Type B pancreatic cell (in vitro differentiated cells): Measurements from ENCODE around the gene SELENON. TPM values are rescaled to one million over a fixed set of nuclear protein-coding genes. Genes with fewer than 3 reads are reported as not detected.

Experiments
- DNase-seq: peaks from one replicate; pipeline ENCODE4 v3.0.0; 2021; ENCODE audit warnings: mixed read lengths; ENCODE audit not compliant: unreplicated experiment; ENCODE audit errors: extremely low spot score
- H3K27ac Mint-ChIP-seq: 2 replicates; pipeline ENCODE4 v1.8.0; 2021; ENCODE audit warnings: mild to moderate bottlenecking, mixed read lengths
- H3K27me3 Mint-ChIP-seq: 2 replicates; pipeline ENCODE4 v1.8.0; 2021; ENCODE audit warnings: mixed read lengths
- H3K36me3 Mint-ChIP-seq: 2 replicates; pipeline ENCODE4 v1.8.0; 2021; ENCODE audit warnings: mixed read lengths
- H3K4me1 Mint-ChIP-seq: one replicate; pipeline ENCODE4 v1.8.0; 2021; ENCODE audit warnings: mixed read lengths; ENCODE audit not compliant: unreplicated experiment
- H3K4me3 Mint-ChIP-seq: 2 replicates; pipeline ENCODE4 v1.8.0; 2021; ENCODE audit warnings: mild to moderate bottlenecking, mixed read lengths
- H3K9me3 Mint-ChIP-seq: 2 replicates; pipeline ENCODE4 v1.8.0; 2021; ENCODE audit warnings: mixed read lengths
- CTCF ChIP-seq: fragments of 200-600 bp; sonication (generic); conservative IDR thresholded peaks from 2 replicates; pipeline ENCODE4 v1.5.0; 2021; ENCODE audit warnings: antibody characterized with exemption, mild to moderate bottlenecking
- total RNA-seq: library from RNA; stranded (reverse); gene quantifications from 2 replicates; pipeline ENCODE4 v1.2.1, GENCODE V29; 2021; ENCODE audit warnings: low replicate concordance

SELENON gene
- total RNA-seq, 1 donor from 2014 or later = 68.7 TPM

- Mint-ChIP-seq H3K9me3 (no peaks in the 10 kb centered on the region), H3K27ac (no peak overlapping the region), H3K4me3 (no peak overlapping the region), H3K36me3 (no peaks in the 10 kb centered on the region), H3K27me3 (no peaks in the 10 kb centered on the region), H3K4me1 (peaks cover 11% of the 10 kb centered on the region)
- TF ChIP-seq CTCF = no peak
- DNase-seq = no peak
Measured at GRCh38 chr1:25813734-25814471, 13.9 kb downstream of the SELENON start.

GRCh38 chr1:25814549-25815087 lies 14.6 kb downstream of the SELENON start:
- Mint-ChIP-seq H3K4me3 (no peak overlapping the region), H3K9me3 (no peaks in the 10 kb centered on the region), H3K4me1 (peaks cover 17% of the 10 kb centered on the region), H3K27ac (no peak overlapping the region), H3K36me3 (no peaks in the 10 kb centered on the region), H3K27me3 (no peaks in the 10 kb centered on the region)
- TF ChIP-seq CTCF = no peak
- no peak for DNase-seq

- no peak overlapping the region for H3K4me3 Mint-ChIP-seq
- H3K9me3 Mint-ChIP-seq = no peaks in the 10 kb centered on the region
- H3K27me3 Mint-ChIP-seq = no peaks in the 10 kb centered on the region
- H3K4me1 Mint-ChIP-seq = peaks cover 17% of the 10 kb centered on the region
- no peak overlapping the region for H3K27ac Mint-ChIP-seq
- no peaks in the 10 kb centered on the region for H3K36me3 Mint-ChIP-seq
- DNase-seq = no peak
- TF ChIP-seq CTCF = no peak
Measured at GRCh38 chr1:25815208-25816111, 15.5 kb downstream of the SELENON start.

GRCh38 chr1:25816112-25816718 lies 16.2 kb downstream of the SELENON start:
- no peak for TF ChIP-seq CTCF
- Mint-ChIP-seq H3K9me3 (no peaks in the 10 kb centered on the region), H3K27ac (no peak overlapping the region), H3K27me3 (no peaks in the 10 kb centered on the region), H3K4me1 (peaks cover 25% of the 10 kb centered on the region), H3K4me3 (no peak overlapping the region), H3K36me3 (peaks cover 4% of the 10 kb centered on the region)
- no peak for DNase-seq

GRCh38 chr1:25817840-25818501 lies 18.0 kb downstream of the SELENON start:
- Mint-ChIP-seq H3K27ac (peak overlapping the region; percentile 99), H3K27me3 (no peaks in the 10 kb centered on the region), H3K4me3 (peak overlapping the region; percentile 100), H3K4me1 (peaks cover 36% of the 10 kb centered on the region), H3K36me3 (peaks cover 8% of the 10 kb centered on the region), H3K9me3 (no peaks in the 10 kb centered on the region)
- no peak for DNase-seq
- TF ChIP-seq CTCF = peak; percentile 24
